ENCODE results near the gene TIMM8B. TPM values are rescaled to one million over a fixed set of nuclear protein-coding genes. Genes with fewer than 3 reads are reported as not detected.

TIMM8B gene
- total RNA-seq: 10 to 100 TPM; 38.9 to 40.0 TPM

- peak within 1 kb of the TSS; percentile 100 for H3K4me3 Mint-ChIP-seq
- peaks cover 72% of the 10 kb centered on the region for H3K4me1 Mint-ChIP-seq
- peaks cover 83% of the 10 kb centered on the region for H3K36me3 Mint-ChIP-seq (ENCODE audit: low read depth)
- H3K27me3 Mint-ChIP-seq: no peaks in the 10 kb centered on the region
- no peaks in the 10 kb centered on the region for H3K9me3 Mint-ChIP-seq
- CTCF ChIA-PET: interaction anchor here (0.6 to 1.5 kb wide), 3 partner anchors 9 to 155 kb away, joined by 3 to 7 read pairs (median 3); no protein-coding TSS in a partner anchor
- POLR2A ChIA-PET: interaction anchor here (0.6 to 3.2 kb wide), 10 partner anchors 10 to 319 kb away, joined by 3 to 30 read pairs (median 3); partner anchors contain the start of genes DLAT, NKAPD1 and PIH1D2
- peak within 1 kb of the TSS; percentile 96 for H3K27ac Mint-ChIP-seq
- DNase-seq: peak; percentile 96
Observed at GRCh38 chr11:112086422-112087191, at the start of gene TIMM8B, which contains the start of gene SDHD. TSS of gene TIMM8B (minus strand) at chr11:112086756. CDS start at chr11:112086723, 33 bp downstream. TSS of gene SDHD (plus strand) at chr11:112086873. CDS start at chr11:112086908, 35 bp downstream.

GRCh38 chr11:112134473-112134872, 47.9 kb upstream of the TIMM8B start:
- POLR2A ChIA-PET: no interaction called here
- Mint-ChIP-seq H3K4me1 (peaks cover 12% of the 10 kb centered on the region), H3K4me3 (no peak overlapping the region), H3K9me3 (no peaks in the 10 kb centered on the region), H3K27ac (no peak overlapping the region), H3K36me3 (ENCODE audit: low read depth) (no peaks in the 10 kb centered on the region), H3K27me3 (no peaks in the 10 kb centered on the region)
- no peak for DNase-seq
- CTCF ChIA-PET: no interaction called here

GRCh38 chr11:112132737-112133136, 46.2 kb upstream of the TIMM8B start:
- ChIA-PET CTCF (no interaction called here), POLR2A (no interaction called here)
- Mint-ChIP-seq H3K9me3 (no peaks in the 10 kb centered on the region), H3K4me3 (no peak overlapping the region), H3K27ac (no peak overlapping the region), H3K4me1 (peaks cover 12% of the 10 kb centered on the region), H3K27me3 (no peaks in the 10 kb centered on the region), H3K36me3 (ENCODE audit: low read depth) (no peaks in the 10 kb centered on the region)
- no peak for DNase-seq

GRCh38 chr11:112129656-112130055, 43.1 kb upstream of the TIMM8B start:
- H3K9me3 Mint-ChIP-seq: no peaks in the 10 kb centered on the region

GRCh38 chr11:112128483-112129121, 42.0 kb upstream of the TIMM8B start:
- Mint-ChIP-seq H3K27me3 (no peaks in the 10 kb centered on the region), H3K4me3 (no peak overlapping the region), H3K27ac (no peak overlapping the region), H3K4me1 (peaks cover 12% of the 10 kb centered on the region), H3K9me3 (no peaks in the 10 kb centered on the region), H3K36me3 (ENCODE audit: low read depth) (no peaks in the 10 kb centered on the region)
- ChIA-PET CTCF (no interaction called here), POLR2A (interaction anchor here (0.7 to 1.0 kb wide), 2 partner anchors 10 to 240 kb away, joined by 3 read pairs; no protein-coding TSS in a partner anchor)
- DNase-seq: no peak

More at GRCh38 chr11:112129656-112130055, 43.1 kb upstream of the TIMM8B start:
- H3K27me3 Mint-ChIP-seq: no peaks in the 10 kb centered on the region
- no peaks in the 10 kb centered on the region for H3K36me3 Mint-ChIP-seq (ENCODE audit: low read depth)
- DNase-seq: no peak
- CTCF ChIA-PET: interaction anchor here (0.9 kb wide), 1 partner anchor 11 kb away, joined by 4 read pairs; no protein-coding TSS in a partner anchor
- peaks cover 12% of the 10 kb centered on the region for H3K4me1 Mint-ChIP-seq
- no peak overlapping the region for H3K4me3 Mint-ChIP-seq
- POLR2A ChIA-PET: no interaction called here
- H3K27ac Mint-ChIP-seq: no peak overlapping the region

- DNase-seq: no peak
- POLR2A ChIA-PET: no interaction called here
- no peak overlapping the region for H3K4me3 Mint-ChIP-seq
- H3K9me3 Mint-ChIP-seq: no peaks in the 10 kb centered on the region
- CTCF ChIA-PET: no interaction called here
- H3K4me1 Mint-ChIP-seq: peaks cover 8% of the 10 kb centered on the region
- H3K27ac Mint-ChIP-seq: no peak overlapping the region
- no peaks in the 10 kb centered on the region for H3K27me3 Mint-ChIP-seq
- H3K36me3 Mint-ChIP-seq (ENCODE audit: low read depth): no peaks in the 10 kb centered on the region
Observed at GRCh38 chr11:112127056-112127455, 40.5 kb upstream of the TIMM8B start.

- no peaks in the 10 kb centered on the region for H3K9me3 Mint-ChIP-seq
- peaks cover 15% of the 10 kb centered on the region for H3K4me1 Mint-ChIP-seq
- H3K27ac Mint-ChIP-seq: no peak overlapping the region
- H3K36me3 Mint-ChIP-seq (ENCODE audit: low read depth): no peaks in the 10 kb centered on the region
- DNase-seq: no peak
- no peak overlapping the region for H3K4me3 Mint-ChIP-seq
- H3K27me3 Mint-ChIP-seq: no peaks in the 10 kb centered on the region
- ChIA-PET POLR2A (no interaction called here), CTCF (interaction anchor here (4.1 kb wide), 1 partner anchor 9 kb away, joined by 17 read pairs; no protein-coding TSS in a partner anchor)
Observed at GRCh38 chr11:112123129-112123528, 36.6 kb upstream of the TIMM8B start.

GRCh38 chr11:112121981-112122615, 35.5 kb upstream of the TIMM8B start:
- ChIA-PET CTCF (interaction anchor here (1.1 to 4.1 kb wide), 2 partner anchors 8 to 158 kb away, joined by 3 to 17 read pairs; no protein-coding TSS in a partner anchor), POLR2A (interaction anchor here (0.6 kb wide), 1 partner anchor 166 kb away, joined by 4 read pairs; no protein-coding TSS in a partner anchor)
- Mint-ChIP-seq H3K27ac (no peak overlapping the region), H3K4me3 (no peak overlapping the region), H3K4me1 (peaks cover 15% of the 10 kb centered on the region), H3K27me3 (no peaks in the 10 kb centered on the region), H3K9me3 (no peaks in the 10 kb centered on the region), H3K36me3 (ENCODE audit: low read depth) (no peaks in the 10 kb centered on the region)
- DNase-seq: no peak

- Mint-ChIP-seq H3K27me3 (no peaks in the 10 kb centered on the region), H3K36me3 (ENCODE audit: low read depth) (no peaks in the 10 kb centered on the region), H3K4me3 (no peak overlapping the region), H3K9me3 (no peaks in the 10 kb centered on the region), H3K27ac (no peak overlapping the region), H3K4me1 (peaks cover 27% of the 10 kb centered on the region)
- peak; percentile 19 for DNase-seq
- ChIA-PET CTCF (interaction anchor here (0.7 to 2.0 kb wide), 4 partner anchors 12 to 189 kb away, joined by 3 to 5 read pairs (median 4); partner anchors contain the start of gene BCO2), POLR2A (no interaction called here)
Observed at GRCh38 chr11:112118176-112118575, 31.6 kb upstream of the TIMM8B start.

GRCh38 chr11:112115386-112115785, 28.8 kb upstream of the TIMM8B start:
- Mint-ChIP-seq H3K9me3 (no peaks in the 10 kb centered on the region), H3K27ac (no peak overlapping the region), H3K36me3 (ENCODE audit: low read depth) (peaks cover 3% of the 10 kb centered on the region), H3K27me3 (no peaks in the 10 kb centered on the region), H3K4me1 (peaks cover 24% of the 10 kb centered on the region), H3K4me3 (no peak overlapping the region)
- ChIA-PET POLR2A (no interaction called here), CTCF (interaction anchor here (0.6 to 2.3 kb wide), 3 partner anchors 41 to 852 kb away, joined by 4 to 10 read pairs (median 9); no protein-coding TSS in a partner anchor)
- no peak for DNase-seq

GRCh38 chr11:112114460-112114859, 27.9 kb upstream of the TIMM8B start:
- ChIA-PET CTCF (interaction anchor here (0.7 to 3.2 kb wide), 11 partner anchors 8 to 272 kb away, joined by 3 to 37 read pairs (median 5); partner anchors contain the start of gene BCO2), POLR2A (interaction anchor here (1.2 kb wide), 1 partner anchor 188 kb away, joined by 4 read pairs; no protein-coding TSS in a partner anchor)
- H3K27ac Mint-ChIP-seq: no peak overlapping the region
- peaks cover 19% of the 10 kb centered on the region for H3K4me1 Mint-ChIP-seq
- H3K4me3 Mint-ChIP-seq: no peak overlapping the region
- no peak for DNase-seq
- peaks cover 6% of the 10 kb centered on the region for H3K36me3 Mint-ChIP-seq (ENCODE audit: low read depth)
- H3K9me3 Mint-ChIP-seq: no peaks in the 10 kb centered on the region
- no peaks in the 10 kb centered on the region for H3K27me3 Mint-ChIP-seq

GRCh38 chr11:112113539-112114457, 27.2 kb upstream of the TIMM8B start:
- Mint-ChIP-seq H3K4me3 (no peak overlapping the region), H3K4me1 (peaks cover 19% of the 10 kb centered on the region), H3K27me3 (no peaks in the 10 kb centered on the region), H3K27ac (no peak overlapping the region), H3K9me3 (no peaks in the 10 kb centered on the region), H3K36me3 (ENCODE audit: low read depth) (peaks cover 6% of the 10 kb centered on the region)
- no peak for DNase-seq
- ChIA-PET CTCF (interaction anchor here (0.7 to 3.2 kb wide), 25 partner anchors 8 to 705 kb away, joined by 3 to 37 read pairs (median 3); partner anchors contain the start of genes BCO2 and TIMM8B), POLR2A (interaction anchor here (1.2 kb wide), 1 partner anchor 187 kb away, joined by 4 read pairs; no protein-coding TSS in a partner anchor)

Measured in activated CD4-positive, alpha-beta memory T cell treated with anti-CD3 and anti-CD28 coated beads, Interleukin-2, amount 10 ng/mL, durations not matched to agents 7 days and 5 days (primary cell).